MG63 (cell line): ENCODE results near the gene PRR14. TPM values are rescaled to one million over a fixed set of nuclear protein-coding genes. Genes with fewer than 3 reads are reported as not detected.

Source experiments
- DNase-seq: peaks from one replicate; pipeline ENCODE4 v3.0.0-alpha.2; 2020
- H3K27me3 ChIP-seq: fragments of 250-450 bp; sonication (Bioruptor Pico); 2 replicates; pipeline ENCODE4 v1.5.1; 2020; ENCODE audit warnings: mild to moderate bottlenecking, moderate library complexity
- H3K36me3 ChIP-seq: fragments of 250-450 bp; sonication (Bioruptor Pico); 2 replicates; pipeline ENCODE4 v1.5.1; 2020; ENCODE audit warnings: mild to moderate bottlenecking, moderate library complexity
- H3K4me3 ChIP-seq: fragments of 250-450 bp; sonication (Bioruptor Pico); 2 replicates; pipeline ENCODE4 v1.5.1; 2020; ENCODE audit warnings: mild to moderate bottlenecking, moderate library complexity
- H3K9me3 ChIP-seq: fragments of 250-450 bp; sonication (Bioruptor Pico); 2 replicates; pipeline ENCODE4 v1.5.1; 2020; ENCODE audit warnings: mild to moderate bottlenecking, moderate library complexity
- total RNA-seq: library from RNA; depleted of rRNA; stranded (reverse); fragments of >200 nt; shearing (Covaris generic); gene quantifications from 2 replicates; pipeline ENCODE4 v1.2.3, GENCODE V29; 2014; ENCODE audit warnings: low replicate concordance

PRR14 gene
- total RNA-seq, 1 experiment from 2014 or later: 5.3 TPM

- DNase-seq: no peak
- Histone ChIP-seq H3K27me3 (no peaks in the 10 kb centered on the region), H3K36me3 (peaks cover 36% of the 10 kb centered on the region), H3K9me3 (no peaks in the 10 kb centered on the region), H3K4me3 (no peak overlapping the region)
Observed at GRCh38 chr16:30654856-30655255, 4.1 kb downstream of the PRR14 start.

GRCh38 chr16:30655815-30656347, 5.1 kb downstream of the PRR14 start:
- Histone ChIP-seq H3K9me3 (no peaks in the 10 kb centered on the region), H3K27me3 (no peaks in the 10 kb centered on the region), H3K36me3 (peaks cover 44% of the 10 kb centered on the region), H3K4me3 (no peak overlapping the region)
- no peak for DNase-seq

- Histone ChIP-seq H3K4me3 (no peak overlapping the region), H3K27me3 (no peaks in the 10 kb centered on the region), H3K36me3 (peaks cover 49% of the 10 kb centered on the region), H3K9me3 (no peaks in the 10 kb centered on the region)
- no peak for DNase-seq
Observed at GRCh38 chr16:30656388-30656787, 5.6 kb downstream of the PRR14 start.

- no peaks in the 10 kb centered on the region for H3K9me3 ChIP-seq
- H3K27me3 ChIP-seq: no peaks in the 10 kb centered on the region
- H3K4me3 ChIP-seq: peak overlapping the region; percentile 48
- no peak for DNase-seq
- peaks cover 57% of the 10 kb centered on the region for H3K36me3 ChIP-seq
Observed at GRCh38 chr16:30656974-30657865, 6.5 kb downstream of the PRR14 start.

GRCh38 chr16:30657866-30658730, 7.3 kb downstream of the PRR14 start, which contains the start of gene FBRS:
FBRS (plus strand) TSS chr16:30658431; CDS start chr16:30659519, 1,088 bp downstream.
- no peaks in the 10 kb centered on the region for H3K27me3 ChIP-seq
- H3K9me3 ChIP-seq: no peaks in the 10 kb centered on the region
- peak within 1 kb of the TSS; percentile 68 for H3K4me3 ChIP-seq
- H3K36me3 ChIP-seq: peaks cover 57% of the 10 kb centered on the region
- peak; percentile 100 for DNase-seq

GRCh38 chr16:30658731-30659506, 8.2 kb downstream of the PRR14 start:
- DNase-seq: peak; percentile 79
- Histone ChIP-seq H3K4me3 (peak overlapping the region; percentile 68), H3K36me3 (peaks cover 59% of the 10 kb centered on the region), H3K9me3 (no peaks in the 10 kb centered on the region), H3K27me3 (no peaks in the 10 kb centered on the region)

GRCh38 chr16:30659507-30660423, 9.0 kb downstream of the PRR14 start:
- H3K27me3 ChIP-seq: no peaks in the 10 kb centered on the region
- no peaks in the 10 kb centered on the region for H3K9me3 ChIP-seq
- peak overlapping the region; percentile 68 for H3K4me3 ChIP-seq
- DNase-seq: peak; percentile 36
- peaks cover 59% of the 10 kb centered on the region for H3K36me3 ChIP-seq

GRCh38 chr16:30660424-30661261, 9.9 kb downstream of the PRR14 start:
- Histone ChIP-seq H3K36me3 (peaks cover 59% of the 10 kb centered on the region), H3K27me3 (no peaks in the 10 kb centered on the region), H3K4me3 (peak overlapping the region; percentile 68), H3K9me3 (no peaks in the 10 kb centered on the region)
- DNase-seq: no peak

- no peaks in the 10 kb centered on the region for H3K27me3 ChIP-seq
- H3K9me3 ChIP-seq: no peaks in the 10 kb centered on the region
- DNase-seq: no peak
- H3K4me3 ChIP-seq: no peak overlapping the region
- peaks cover 68% of the 10 kb centered on the region for H3K36me3 ChIP-seq
Observed at GRCh38 chr16:30662449-30662848, 11.7 kb downstream of the PRR14 start.

GRCh38 chr16:30663038-30663437, 12.3 kb downstream of the PRR14 start:
- Histone ChIP-seq H3K9me3 (no peaks in the 10 kb centered on the region), H3K27me3 (no peaks in the 10 kb centered on the region), H3K4me3 (no peak overlapping the region), H3K36me3 (peaks cover 74% of the 10 kb centered on the region)
- no peak for DNase-seq

- Histone ChIP-seq H3K36me3 (peaks cover 79% of the 10 kb centered on the region), H3K4me3 (no peak overlapping the region), H3K9me3 (no peaks in the 10 kb centered on the region), H3K27me3 (no peaks in the 10 kb centered on the region)
- no peak for DNase-seq
Observed at GRCh38 chr16:30663820-30664219, 13.1 kb downstream of the PRR14 start.

- H3K27me3 ChIP-seq: no peaks in the 10 kb centered on the region
- peaks cover 83% of the 10 kb centered on the region for H3K36me3 ChIP-seq
- H3K4me3 ChIP-seq: no peak overlapping the region
- no peak for DNase-seq
- H3K9me3 ChIP-seq: no peaks in the 10 kb centered on the region
Observed at GRCh38 chr16:30664616-30665109, 13.9 kb downstream of the PRR14 start.

- no peak for DNase-seq
- Histone ChIP-seq H3K36me3 (peaks cover 86% of the 10 kb centered on the region), H3K9me3 (no peaks in the 10 kb centered on the region), H3K4me3 (no peak overlapping the region), H3K27me3 (no peaks in the 10 kb centered on the region)
Observed at GRCh38 chr16:30665155-30665829, 14.5 kb downstream of the PRR14 start.

- no peak overlapping the region for H3K4me3 ChIP-seq
- DNase-seq: no peak
- H3K9me3 ChIP-seq: no peaks in the 10 kb centered on the region
- H3K36me3 ChIP-seq: peaks cover 81% of the 10 kb centered on the region
- H3K27me3 ChIP-seq: no peaks in the 10 kb centered on the region
Observed at GRCh38 chr16:30665830-30666190, 15.1 kb downstream of the PRR14 start.
